Heart left ventricle (tissue), 16 donors: ENCODE results near the gene ARHGEF18. TPM values are rescaled to one million over a fixed set of nuclear protein-coding genes. Genes with fewer than 3 reads are reported as not detected.
"Not testable (repeated sequence)": the region's sequence is repeated elsewhere in the genome, so short reads cannot be mapped to it uniquely, and the experiment has no call there.

Experiments used
- ATAC-seq, 4 donors: fragments of 200-7000 bp; cut with Tn5 transposase; one replicate each; pipeline ENCODE4 v1.9.1; 2020 to 2022; ENCODE audit warnings: moderate library complexity in 4 of 4, mild to moderate bottlenecking in 3 of 4, moderate number of reproducible peaks in 1 of 4
- DNase-seq, 5 donors: peaks; one replicate each; pipeline ENCODE4 v3.0.0-alpha.2; 2020
- H3K27ac ChIP-seq, 12 donors: fragments of 200-600 bp; sonication (generic) in 4 of 12; one replicate each; pipeline versions ENCODE4 v1.5.0 to v1.8.0; 2016 to 2022; ENCODE audit warnings: mild to moderate bottlenecking in 2 of 12
- H3K27me3 ChIP-seq, 9 donors: fragments of 200-600 bp; sonication (generic) in 2 of 9; one replicate each; pipeline versions ENCODE4 v1.5.1 to v1.8.0; 2016 to 2022; ENCODE audit warnings: mild to moderate bottlenecking in 3 of 9
- H3K36me3 ChIP-seq, 9 donors: fragments of 200-600 bp; sonication (generic) in 2 of 9; one replicate each; pipeline versions ENCODE4 v1.5.0 to v1.8.0; 2018 to 2022; ENCODE audit warnings: mild to moderate bottlenecking in 2 of 9
- H3K4me1 ChIP-seq, 12 donors: fragments of 200-600 bp; sonication (generic) in 4 of 12; one replicate each; pipeline versions ENCODE4 v1.5.0 to v1.8.0; 2016 to 2022; ENCODE audit warnings: mild to moderate bottlenecking in 3 of 12
- H3K4me3 ChIP-seq, 12 donors: fragments of 200-600 bp; sonication (generic) in 4 of 12; one replicate each; pipeline versions ENCODE4 v1.5.0 to v1.8.0; 2017 to 2022; ENCODE audit warnings: mild to moderate bottlenecking in 9 of 12, moderate library complexity in 4 of 12
- H3K9me3 ChIP-seq, 12 donors: fragments of 200-600 bp; sonication (generic) in 4 of 12; one replicate each; pipeline versions ENCODE4 v1.5.0 to v1.8.0; 2016 to 2022; ENCODE audit warnings: mild to moderate bottlenecking in 1 of 12
- POLR2A ChIP-seq, 2 donors: fragments of 450-650 bp; IDR thresholded peaks; one replicate each; pipeline ENCODE4 v1.6.1; 2017; ENCODE audit warnings: antibody characterized with exemption in 2 of 2, mild to moderate bottlenecking in 2 of 2, moderate library complexity in 2 of 2
- WGBS, 4 donors: extraction: QIAGEN DNeasy Blood & Tissue Kit in 2 of 4; methylation state at CpG; one replicate each; pipeline versions ENCODE4 v1.1.5 to v1.1.7; 2013 to 2018; 5-methylcytosine and 5-hydroxymethylcytosine counted together
- intact Hi-C, 10 donors: fragments of 100-400 bp; cut with DNase I; formaldehyde crosslinking; loops; one replicate each; pipeline versions ENCODE4 v1.11.1 to v1.14.2; 2022
- polyA plus RNA-seq, 2 donors: library from polyadenylated mRNA; stranded (reverse); fragments of 200-250 nt; gene quantifications; one replicate each; pipeline ENCODE4 v1.2.3, GENCODE V29; 2013
- total RNA-seq, 9 donors: library from RNA; depleted of rRNA in 2 of 9; stranded (reverse); fragments of >200 nt in 2 of 9; fragmentation: NEBNext Ultra II Directional in 3 of 9; extraction: Animal tissue kit (Norgen Biotek cat#: 25700) in 3 of 9; gene quantifications; one replicate each; pipeline versions ENCODE4 v1.1.0 to v1.2.4, GENCODE V29; 2016 to 2023
- TF ChIP-seq, protein P1 (sequence below), 12 donors: fragments of 200-600 bp; sonication (generic) in 4 of 12; IDR thresholded peaks; one replicate each; pipeline versions ENCODE4 v1.5.0 to v1.8.0; 2018 to 2022; ENCODE audit warnings: antibody characterized with exemption in 12 of 12, mild to moderate bottlenecking in 5 of 12
- donor health status: ischemic (EF 13 %, LVEDD 7.1; RV severe dilation, severe dysfunction).
- donor health status: healthy with polysubstance abuse.
- donor health status: DM: no; HTN: yes; CAD: no.
- donor health status: DM: no; HTN: no; CAD: no.
- donor health status: ischemic (EF 25% LVEDD 6.9; RV normal size, moderate dysfunction).
- donor health status: ischemic (EF 25% LVEDD 5.7; RV mildly dilated, moderate dysfunction).
- donor health status: healthy.
- donor health status: DM: yes; HTN: yes; CAD: no.
- donor health status: ischemic (EF 35%, LVEDD 5.7; RV mildly dilated, moderate dysfunction).
- donor health status: nonischemic (EF 11% LVEDD 7.7; RV severe dilation, severe dysfunction).
- donor health status: DM: yes; HTN: yes; CAD: no.
- donor health status: PGD.
- donor health status: ischemic (EF 29% LVEDD 5.4; RV normal size, mild dysfunction).
- donor health status: nonischemic (EF 23%, LVEDD 6.1; RV moderate dilation, normal function).

ARHGEF18 gene
- total and polyA plus RNA-seq, 11 donors, result 4.1 to 15.1 (median 9.1) TPM

DNA sequence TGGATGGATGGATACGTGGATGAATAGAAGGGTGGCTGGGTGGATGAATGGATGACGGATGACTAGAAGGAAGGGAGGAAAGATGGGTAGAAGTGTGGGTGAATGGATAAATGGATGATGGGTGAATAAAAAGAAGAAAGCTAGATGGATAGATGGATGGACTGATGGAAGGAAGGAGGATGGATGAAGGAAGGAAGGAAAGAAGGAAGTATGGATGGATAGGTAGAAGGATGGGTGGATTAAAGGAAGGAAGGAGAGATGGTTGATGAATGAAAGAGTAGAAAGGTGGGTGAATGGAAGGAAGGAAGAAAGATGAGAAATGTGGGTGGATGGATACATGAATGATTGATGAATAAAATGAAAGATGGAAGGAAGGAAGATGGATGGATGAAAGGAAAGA lies 14.5 kb downstream of the ARHGEF18 start:
- H3K27me3 ChIP-seq, result peaks cover 0 to 9% (median 0%) of the 10 kb centered on the region in 9 donors
- H3K36me3 ChIP-seq, result no peaks in the 10 kb centered on the region
- 77 to 88% (median 83%) methylated on average over 2 of the region's 2 CpGs for WGBS, 4 donors
- H3K4me3 ChIP-seq, result no peak overlapping the region
- DNase-seq (no peak), ATAC-seq (no peak)
- no peak for TF ChIP-seq POLR2A (IDR thresholded peaks at IDR 0.05)
- TF ChIP-seq, protein P1, sequence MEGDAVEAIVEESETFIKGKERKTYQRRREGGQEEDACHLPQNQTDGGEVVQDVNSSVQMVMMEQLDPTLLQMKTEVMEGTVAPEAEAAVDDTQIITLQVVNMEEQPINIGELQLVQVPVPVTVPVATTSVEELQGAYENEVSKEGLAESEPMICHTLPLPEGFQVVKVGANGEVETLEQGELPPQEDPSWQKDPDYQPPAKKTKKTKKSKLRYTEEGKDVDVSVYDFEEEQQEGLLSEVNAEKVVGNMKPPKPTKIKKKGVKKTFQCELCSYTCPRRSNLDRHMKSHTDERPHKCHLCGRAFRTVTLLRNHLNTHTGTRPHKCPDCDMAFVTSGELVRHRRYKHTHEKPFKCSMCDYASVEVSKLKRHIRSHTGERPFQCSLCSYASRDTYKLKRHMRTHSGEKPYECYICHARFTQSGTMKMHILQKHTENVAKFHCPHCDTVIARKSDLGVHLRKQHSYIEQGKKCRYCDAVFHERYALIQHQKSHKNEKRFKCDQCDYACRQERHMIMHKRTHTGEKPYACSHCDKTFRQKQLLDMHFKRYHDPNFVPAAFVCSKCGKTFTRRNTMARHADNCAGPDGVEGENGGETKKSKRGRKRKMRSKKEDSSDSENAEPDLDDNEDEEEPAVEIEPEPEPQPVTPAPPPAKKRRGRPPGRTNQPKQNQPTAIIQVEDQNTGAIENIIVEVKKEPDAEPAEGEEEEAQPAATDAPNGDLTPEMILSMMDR (IDR thresholded peaks at IDR 0.05), result no peak
- intact Hi-C loops, result no loop called here
- no peak overlapping the region for H3K27ac ChIP-seq
- H3K9me3 ChIP-seq, result no peaks in the 10 kb centered on the region
- H3K4me1 ChIP-seq, result no peaks in the 10 kb centered on the region

DNA sequence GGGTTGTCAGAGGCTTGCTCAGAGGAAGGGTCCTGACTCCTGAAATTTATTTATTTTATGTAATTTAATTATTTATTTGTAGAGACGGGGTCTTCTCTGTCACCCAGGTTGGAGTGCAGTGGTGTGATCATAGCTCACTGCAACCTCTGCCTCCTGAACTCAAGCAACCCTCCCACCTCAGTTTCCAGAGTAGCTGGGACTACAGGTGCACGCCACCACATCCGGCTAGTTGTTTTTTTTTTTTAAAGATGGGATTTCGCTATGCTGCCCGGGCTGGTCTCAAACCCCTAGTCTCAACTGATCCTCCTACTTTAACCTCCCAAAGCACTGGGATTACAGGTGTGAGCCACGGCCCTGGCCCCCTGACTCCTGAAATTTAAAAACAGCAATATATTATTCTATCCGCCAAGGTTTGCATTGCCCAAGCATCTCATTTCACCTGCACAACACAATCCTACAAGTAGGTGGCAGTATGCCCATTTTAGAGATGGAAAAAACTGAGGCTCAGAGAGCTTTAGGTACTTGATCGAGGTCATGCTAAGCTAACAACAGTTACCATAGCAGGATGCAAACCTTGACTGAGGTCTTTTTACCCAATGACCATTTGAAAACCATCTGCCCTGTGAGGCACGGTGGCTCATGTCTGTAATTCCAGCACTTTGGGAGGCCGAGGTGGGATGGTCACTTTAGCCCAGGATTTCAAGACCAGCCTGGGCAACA lies 18.1 kb downstream of the ARHGEF18 start:
- DNase-seq (no peak), ATAC-seq (no peak)
- no peaks in the 10 kb centered on the region for H3K36me3 ChIP-seq
- 77 to 86% (median 81%) methylated on average over 10 of the region's 10 CpGs for WGBS, 4 donors
- peak overlapping the region in 1 of 12 donors; percentile 61 for H3K27ac ChIP-seq
- H3K9me3 ChIP-seq, result no peaks in the 10 kb centered on the region
- TF ChIP-seq POLR2A (IDR thresholded peaks at IDR 0.05), result no peak
- TF ChIP-seq, protein P1 (IDR thresholded peaks at IDR 0.05), result peak in 6 of 12 donors; percentile 14 to 33 (median 27)
- H3K4me1 ChIP-seq, result no peaks in the 10 kb centered on the region
- peaks cover 0 to 3% (median 0%) of the 10 kb centered on the region in 9 donors for H3K27me3 ChIP-seq
- no peak overlapping the region for H3K4me3 ChIP-seq
- intact Hi-C loops, result no loop called here

DNA sequence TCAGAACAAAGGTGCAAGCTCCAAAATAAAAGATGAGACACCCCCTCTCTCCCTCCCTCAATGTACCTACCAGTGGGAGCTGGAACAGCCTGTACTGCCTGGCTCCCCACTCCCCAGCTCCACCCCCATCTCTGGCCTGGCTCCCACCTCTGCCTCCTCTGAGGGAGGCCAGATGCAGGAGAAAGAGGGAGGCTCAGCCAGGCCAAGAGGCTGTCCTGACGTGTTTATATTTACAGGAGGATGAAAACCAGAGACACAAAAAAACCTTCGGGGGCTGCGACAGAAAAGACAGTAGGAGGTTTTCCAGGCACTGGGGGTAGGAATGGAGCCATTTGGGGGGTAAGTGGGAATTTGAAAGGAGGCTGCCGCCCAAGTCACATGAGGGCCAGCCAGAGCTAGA lies 19.7 kb downstream of the ARHGEF18 start:
- DNase-seq, result no peak
- intact Hi-C loops, result no loop called here
- Histone ChIP-seq H3K36me3 (no peaks in the 10 kb centered on the region), H3K4me3 (no peak overlapping the region), H3K4me1 (no peaks in the 10 kb centered on the region), H3K27me3 (peaks cover 0 to 3% (median 0%) of the 10 kb centered on the region in 9 donors), H3K9me3 (no peaks in the 10 kb centered on the region), H3K27ac (peak overlapping the region in 1 of 12 donors; percentile 89)
- TF ChIP-seq POLR2A (IDR thresholded peaks at IDR 0.05), result no peak
- TF ChIP-seq, protein P1 (IDR thresholded peaks at IDR 0.05), result no peak
- 29 to 44% (median 36%) methylated on average over 4 of the region's 4 CpGs for WGBS, 4 donors
- no peak for ATAC-seq

DNA sequence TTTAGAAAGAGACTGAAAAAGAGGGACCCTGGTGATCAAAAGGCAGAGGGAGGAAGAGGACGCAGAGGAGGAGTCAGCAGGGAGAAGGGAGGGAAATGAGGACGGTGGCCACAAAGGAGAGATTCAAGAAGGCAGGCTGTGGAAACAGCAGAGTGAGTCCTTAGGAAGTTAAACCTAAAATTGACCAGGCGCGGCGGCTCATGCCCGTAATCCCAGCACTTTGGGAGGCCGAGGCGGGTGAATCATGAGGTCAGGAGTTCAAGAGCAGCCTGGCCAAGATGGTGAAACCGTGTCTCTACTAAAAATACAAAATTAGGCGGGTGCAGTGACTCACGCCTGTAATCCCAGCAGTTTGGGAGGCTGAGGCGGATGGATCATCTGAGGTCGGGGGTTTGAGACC lies 20.1 kb downstream of the ARHGEF18 start:
- 61 to 70% (median 62%) methylated on average over 13 of the region's 13 CpGs for WGBS, 4 donors
- H3K4me3 ChIP-seq, H3K27me3 ChIP-seq, DNase-seq, H3K9me3 ChIP-seq, H3K36me3 ChIP-seq, intact Hi-C loops, ATAC-seq, H3K4me1 ChIP-seq: not testable (repeated sequence)
- peak overlapping the region in 1 of 12 donors; percentile 89 for H3K27ac ChIP-seq
